ENCODE data around the gene LRG1.

Gene LRG1

GRCh38 chr19:4493104-4493928, 46.5 kb downstream of the LRG1 start:
- TF ChIP-seq, protein P1, sequence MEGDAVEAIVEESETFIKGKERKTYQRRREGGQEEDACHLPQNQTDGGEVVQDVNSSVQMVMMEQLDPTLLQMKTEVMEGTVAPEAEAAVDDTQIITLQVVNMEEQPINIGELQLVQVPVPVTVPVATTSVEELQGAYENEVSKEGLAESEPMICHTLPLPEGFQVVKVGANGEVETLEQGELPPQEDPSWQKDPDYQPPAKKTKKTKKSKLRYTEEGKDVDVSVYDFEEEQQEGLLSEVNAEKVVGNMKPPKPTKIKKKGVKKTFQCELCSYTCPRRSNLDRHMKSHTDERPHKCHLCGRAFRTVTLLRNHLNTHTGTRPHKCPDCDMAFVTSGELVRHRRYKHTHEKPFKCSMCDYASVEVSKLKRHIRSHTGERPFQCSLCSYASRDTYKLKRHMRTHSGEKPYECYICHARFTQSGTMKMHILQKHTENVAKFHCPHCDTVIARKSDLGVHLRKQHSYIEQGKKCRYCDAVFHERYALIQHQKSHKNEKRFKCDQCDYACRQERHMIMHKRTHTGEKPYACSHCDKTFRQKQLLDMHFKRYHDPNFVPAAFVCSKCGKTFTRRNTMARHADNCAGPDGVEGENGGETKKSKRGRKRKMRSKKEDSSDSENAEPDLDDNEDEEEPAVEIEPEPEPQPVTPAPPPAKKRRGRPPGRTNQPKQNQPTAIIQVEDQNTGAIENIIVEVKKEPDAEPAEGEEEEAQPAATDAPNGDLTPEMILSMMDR (IDR thresholded peaks at IDR 0.05; ENCODE audit: control insufficient read depth, extremely low read depth, insufficient read depth) = no peak
- no peak for DNase-seq (ENCODE audit: low read depth)
- no peak overlapping the region for H3K4me3 ChIP-seq (ENCODE audit: low read depth, low read length)

GRCh38 chr19:4492337-4493103, 47.3 kb downstream of the LRG1 start:
- TF ChIP-seq, protein P1 (IDR thresholded peaks at IDR 0.05; ENCODE audit: control insufficient read depth, extremely low read depth, insufficient read depth) = no peak
- H3K4me3 ChIP-seq (ENCODE audit: low read depth, low read length) = no peak overlapping the region
- DNase-seq (ENCODE audit: low read depth) = no peak

- TF ChIP-seq, protein P1 (IDR thresholded peaks at IDR 0.05; ENCODE audit: control insufficient read depth, extremely low read depth, insufficient read depth) = no peak
- H3K4me3 ChIP-seq (ENCODE audit: low read depth, low read length) = no peak overlapping the region
- DNase-seq (ENCODE audit: low read depth) = no peak
Observed at GRCh38 chr19:4491446-4491845, 48.4 kb downstream of the LRG1 start.

GRCh38 chr19:4488496-4488895, 51.3 kb downstream of the LRG1 start:
- no peak for DNase-seq (ENCODE audit: low read depth)
- TF ChIP-seq, protein P1 (IDR thresholded peaks at IDR 0.05; ENCODE audit: control insufficient read depth, extremely low read depth, insufficient read depth) = no peak
- no peak overlapping the region for H3K4me3 ChIP-seq (ENCODE audit: low read depth, low read length)

GRCh38 chr19:4487572-4487971, 52.3 kb downstream of the LRG1 start:
- H3K4me3 ChIP-seq (ENCODE audit: low read depth, low read length) = no peak overlapping the region
- no peak for DNase-seq (ENCODE audit: low read depth)
- TF ChIP-seq, protein P1 (IDR thresholded peaks at IDR 0.05; ENCODE audit: control insufficient read depth, extremely low read depth, insufficient read depth) = no peak

Data from LNCaP clone FGC (cell line).